A549 (cell line): ENCODE measurements around the gene PSME3. TPM values are rescaled to one million over a fixed set of nuclear protein-coding genes. Genes with fewer than 3 reads are reported as not detected.
A peak's percentile ranks its signal among the peaks of the same experiment; 100 is the strongest.

ENCODE experiments used
- ATAC-seq, 2 experiments: fragments of 200-7000 bp in 1 of 2; fragments of >200 bp in 1 of 2; cut with Nextera tagmentation in 1 of 2; cut with Tn5 transposase in 1 of 2; 3 replicates each; pipeline versions ENCODE4 v1.8.0 to v1.9.1; 2018 to 2020; ENCODE audit warnings: mild to moderate bottlenecking in 1 of 2, moderate library complexity in 1 of 2
- CTCF ChIA-PET: fragments of 300-600 bp; sonication (Branson Sonifier 250); formaldehyde crosslinking; extraction: SDS; loops from one replicate; lab custom pipeline; 2021; ENCODE audit warnings: antibody characterized with exemption, inconsistent platforms; lab: Yijun Ruan, JAX
- POLR2A ChIA-PET: fragments of 350-600 bp; formaldehyde crosslinking; extraction: SDS; loops from one replicate; lab custom pipeline; 2021; ENCODE audit warnings: antibody characterized with exemption, inconsistent platforms; lab: Yijun Ruan, JAX
- DNase-seq, 2 experiments: peaks; one replicate each; pipeline versions ENCODE4 v3.0.0 to v3.0.0-alpha.2; 2011 to 2016; ENCODE audit warnings: low read depth in 1 of 2, low spot score in 1 of 2
- FAIRE-seq: peaks from 2 replicates; lab custom pipeline; 2011; peaks lifted over from hg19 to GRCh38; lab: Jason Lieb, UNC
- H3K27ac ChIP-seq, 2 experiments: fragments of >200 bp; sonication (Bioruptor Twin); formaldehyde crosslinking; 3 replicates each; pipeline ENCODE4 v1.5.1; 2016 to 2017
- H3K4me1 ChIP-seq: fragments of >200 bp; sonication (Bioruptor Twin); formaldehyde crosslinking; 3 replicates; pipeline ENCODE4 v1.6.1; 2016
- H3K4me2 ChIP-seq: fragments of >200 bp; sonication (Bioruptor Twin); formaldehyde crosslinking; 3 replicates; pipeline ENCODE4 v1.6.1; 2016
- H3K4me3 ChIP-seq: fragments of >200 bp; sonication (Bioruptor Twin); formaldehyde crosslinking; 3 replicates; pipeline ENCODE4 v1.5.1; 2016
- H3K9me3 ChIP-seq: fragments of >200 bp; sonication (Bioruptor Twin); formaldehyde crosslinking; 3 replicates; pipeline ENCODE4 v1.6.1; 2016
- CBX8 ChIP-seq: fragments of 200-600 bp; sonication (generic); IDR thresholded peaks from 2 replicates; pipeline ENCODE4 v1.6.1; 2016
- CHD4 ChIP-seq: fragments of 200-600 bp; sonication (generic); IDR thresholded peaks from 2 replicates; pipeline ENCODE4 v1.6.1; 2016; ENCODE audit warnings: antibody characterized with exemption, mild to moderate bottlenecking, borderline replicate concordance
- EHF ChIP-seq: fragments of 250-450 bp; sonication (Bioruptor Pico); IDR thresholded peaks from 2 replicates; pipeline ENCODE4 v1.5.0; 2020; ENCODE audit warnings: mild to moderate bottlenecking
- EHMT2 ChIP-seq: fragments of 200-600 bp; sonication (generic); IDR thresholded peaks from 2 replicates; pipeline ENCODE4 v1.6.1; 2016; ENCODE audit warnings: antibody characterized with exemption, low read depth, mild to moderate bottlenecking, moderate library complexity
- ELK1 ChIP-seq: fragments of 150-350 bp; IDR thresholded peaks from 2 replicates; pipeline ENCODE4 v1.6.1; 2014; ENCODE audit warnings: low read depth, mild to moderate bottlenecking, low read length
- ESRRA ChIP-seq: fragments of 150-350 bp; IDR thresholded peaks from 2 replicates; pipeline ENCODE4 v1.6.1; 2014; ENCODE audit warnings: mild to moderate bottlenecking, low read length, borderline replicate concordance
- FOSL2 ChIP-seq, 2 experiments: fragments of 450-650 bp in 1 of 2; fragments of >200 bp in 1 of 2; sonication (Bioruptor Twin) in 1 of 2; formaldehyde crosslinking; IDR thresholded peaks; 2 replicates each; pipeline versions ENCODE4 v1.5.0 to v1.6.1; 2016 to 2020; ENCODE audit warnings: mild to moderate bottlenecking in 1 of 2, moderate library complexity in 1 of 2
- FOXS1 ChIP-seq: fragments of 250-450 bp; sonication (Bioruptor Pico); IDR thresholded peaks from 2 replicates; pipeline ENCODE4 v1.5.0; 2020; ENCODE audit warnings: mild to moderate bottlenecking, moderate library complexity
- HOXB13 ChIP-seq: fragments of 250-450 bp; sonication (Bioruptor Pico); IDR thresholded peaks from 2 replicates; pipeline ENCODE4 v1.5.0; 2020; ENCODE audit warnings: low read depth, mild to moderate bottlenecking, moderate library complexity
- HOXB5 ChIP-seq: fragments of 250-450 bp; sonication (Bioruptor Pico); IDR thresholded peaks from 2 replicates; pipeline ENCODE4 v1.5.0; 2020; ENCODE audit warnings: mild to moderate bottlenecking, moderate library complexity
- KDM5A ChIP-seq: fragments of 200-600 bp; sonication (generic); IDR thresholded peaks from 2 replicates; pipeline ENCODE4 v1.6.1; 2016; ENCODE audit warnings: antibody characterized with exemption, mild to moderate bottlenecking
- MAFK ChIP-seq: fragments of 450-650 bp; IDR thresholded peaks from 2 replicates; pipeline ENCODE4 v1.6.1; 2014; ENCODE audit not compliant: partially characterized antibody
- MAZ ChIP-seq: fragments of 150-350 bp; IDR thresholded peaks from 2 replicates; pipeline ENCODE4 v1.6.1; 2014; ENCODE audit warnings: antibody characterized with exemption, low read depth, low read length, borderline replicate concordance
- MYC ChIP-seq: IDR thresholded peaks from 2 replicates; pipeline ENCODE4 v1.6.1; 2012; ENCODE audit warnings: mild to moderate bottlenecking, inconsistent platforms, low read length, improper control_type of control experiment, borderline replicate concordance
- NFE2L2 ChIP-seq: fragments of 150-350 bp; conservative IDR thresholded peaks from 2 replicates; pipeline ENCODE4 v1.6.1; 2014; ENCODE audit warnings: low read length
- NPAS2 ChIP-seq: fragments of 250-450 bp; sonication (Bioruptor Pico); IDR thresholded peaks from 2 replicates; pipeline ENCODE4 v1.8.0; 2022; ENCODE audit warnings: mild to moderate bottlenecking, moderate library complexity, borderline replicate concordance
- NR3C1 ChIP-seq: fragments of >200 bp; sonication (Bioruptor Twin); formaldehyde crosslinking; IDR thresholded peaks from 3 replicates; pipeline ENCODE4 v1.6.1; 2017
- POLR2A ChIP-seq: IDR thresholded peaks from 2 replicates; pipeline ENCODE4 v1.6.1; 2012; ENCODE audit warnings: mild to moderate bottlenecking, low read length
- RAD21 ChIP-seq, 2 experiments: fragments of >200 bp in 1 of 2; sonication (Bioruptor Twin) in 1 of 2; formaldehyde crosslinking in 1 of 2; IDR thresholded peaks in 1 of 2; conservative IDR thresholded peaks in 1 of 2; 2 replicates in 1 of 2; 3 replicates in 1 of 2; pipeline ENCODE4 v1.6.1; 2012 to 2018; ENCODE audit warnings: inconsistent platforms in 1 of 2
- TFCP2L1 ChIP-seq: fragments of 250-450 bp; sonication (Bioruptor Pico); IDR thresholded peaks from 2 replicates; pipeline ENCODE4 v1.5.0; 2021; ENCODE audit warnings: mild to moderate bottlenecking
- ZC3H11A ChIP-seq: fragments of 450-650 bp; IDR thresholded peaks from 2 replicates; pipeline ENCODE4 v1.6.1; 2014; ENCODE audit warnings: antibody characterized with exemption, mild to moderate bottlenecking
- ZFP36 ChIP-seq: fragments of 450-650 bp; IDR thresholded peaks from 2 replicates; pipeline ENCODE4 v1.6.1; 2014; ENCODE audit warnings: borderline replicate concordance; ENCODE audit not compliant: partially characterized antibody
- ZNF302 ChIP-seq: fragments of 250-450 bp; sonication (Bioruptor Pico); IDR thresholded peaks from 2 replicates; pipeline ENCODE4 v1.9.0; 2021; ENCODE audit warnings: inconsistent platforms, mild to moderate bottlenecking, moderate library complexity
- WGBS: methylation state at CpG from one replicate; pipeline ENCODE4 v1.1.6; 2017; ENCODE audit errors: missing lambda C conversion rate; 5-methylcytosine and 5-hydroxymethylcytosine counted together
- polyA plus RNA-seq, 4 experiments: library from polyadenylated mRNA; depleted of rRNA in 3 of 4; stranded (reverse); fragments of >200 nt; fragmentation: RNase III in 1 of 4; extraction: RNeasy Plus Mini Kit Qiagen cat#74134 plus additional on column Dnase treatment in 1 of 4; gene quantifications; 2 replicates in 3 of 4; 3 replicates in 1 of 4; pipeline ENCODE4 v1.2.3, GENCODE V29; 2011 to 2017
- TF ChIP-seq, protein P1 (sequence below): fragments of 250-450 bp; sonication (Bioruptor Pico); IDR thresholded peaks from 2 replicates; pipeline ENCODE4 v1.5.0; 2021; ENCODE audit warnings: mild to moderate bottlenecking, moderate library complexity, borderline replicate concordance
- TF ChIP-seq, protein P2 (sequence below): fragments of >200 bp; sonication (Bioruptor Twin); formaldehyde crosslinking; IDR thresholded peaks from 3 replicates; pipeline ENCODE4 v1.5.1; 2016

The PSME3 gene
- polyA plus RNA-seq, 2 of the 4 experiments (the other 2 are of a cell fraction) = 223 to 257 TPM

GRCh38 chr17:42821176-42821575 is 12.0 kb upstream of the PSME3 start:
- ATAC-seq (no peak), FAIRE-seq (no peak), DNase-seq (no peak)
- Histone ChIP-seq H3K4me1 (peaks cover 21% of the 10 kb centered on the region), H3K4me3 (no peak overlapping the region), H3K4me2 (no peak overlapping the region), H3K27ac (no peak overlapping the region), H3K9me3 (no peaks in the 10 kb centered on the region)
- TF ChIP-seq ELK1 = no peak
- TF ChIP-seq MYC = no peak
- no peak for TF ChIP-seq FOXS1 (CRISPR knock-in tag)
- TF ChIP-seq NFE2L2 = no peak
- no peak for TF ChIP-seq ZFP36
- no peak for TF ChIP-seq TFCP2L1 (CRISPR knock-in tag)
- TF ChIP-seq EHF (CRISPR knock-in tag) = no peak
- no peak for TF ChIP-seq ESRRA
- TF ChIP-seq EHMT2 = no peak
- TF ChIP-seq ZC3H11A = no peak
- TF ChIP-seq, protein P1, sequence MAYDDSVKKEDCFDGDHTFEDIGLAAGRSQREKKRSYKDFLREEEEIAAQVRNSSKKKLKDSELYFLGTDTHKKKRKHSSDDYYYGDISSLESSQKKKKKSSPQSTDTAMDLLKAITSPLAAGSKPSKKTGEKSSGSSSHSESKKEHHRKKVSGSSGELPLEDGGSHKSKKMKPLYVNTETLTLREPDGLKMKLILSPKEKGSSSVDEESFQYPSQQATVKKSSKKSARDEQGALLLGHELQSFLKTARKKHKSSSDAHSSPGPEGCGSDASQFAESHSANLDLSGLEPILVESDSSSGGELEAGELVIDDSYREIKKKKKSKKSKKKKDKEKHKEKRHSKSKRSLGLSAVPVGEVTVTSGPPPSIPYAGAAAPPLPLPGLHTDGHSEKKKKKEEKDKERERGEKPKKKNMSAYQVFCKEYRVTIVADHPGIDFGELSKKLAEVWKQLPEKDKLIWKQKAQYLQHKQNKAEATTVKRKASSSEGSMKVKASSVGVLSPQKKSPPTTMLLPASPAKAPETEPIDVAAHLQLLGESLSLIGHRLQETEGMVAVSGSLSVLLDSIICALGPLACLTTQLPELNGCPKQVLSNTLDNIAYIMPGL (CRISPR knock-in tag) = no peak
- TF ChIP-seq, protein P2, sequence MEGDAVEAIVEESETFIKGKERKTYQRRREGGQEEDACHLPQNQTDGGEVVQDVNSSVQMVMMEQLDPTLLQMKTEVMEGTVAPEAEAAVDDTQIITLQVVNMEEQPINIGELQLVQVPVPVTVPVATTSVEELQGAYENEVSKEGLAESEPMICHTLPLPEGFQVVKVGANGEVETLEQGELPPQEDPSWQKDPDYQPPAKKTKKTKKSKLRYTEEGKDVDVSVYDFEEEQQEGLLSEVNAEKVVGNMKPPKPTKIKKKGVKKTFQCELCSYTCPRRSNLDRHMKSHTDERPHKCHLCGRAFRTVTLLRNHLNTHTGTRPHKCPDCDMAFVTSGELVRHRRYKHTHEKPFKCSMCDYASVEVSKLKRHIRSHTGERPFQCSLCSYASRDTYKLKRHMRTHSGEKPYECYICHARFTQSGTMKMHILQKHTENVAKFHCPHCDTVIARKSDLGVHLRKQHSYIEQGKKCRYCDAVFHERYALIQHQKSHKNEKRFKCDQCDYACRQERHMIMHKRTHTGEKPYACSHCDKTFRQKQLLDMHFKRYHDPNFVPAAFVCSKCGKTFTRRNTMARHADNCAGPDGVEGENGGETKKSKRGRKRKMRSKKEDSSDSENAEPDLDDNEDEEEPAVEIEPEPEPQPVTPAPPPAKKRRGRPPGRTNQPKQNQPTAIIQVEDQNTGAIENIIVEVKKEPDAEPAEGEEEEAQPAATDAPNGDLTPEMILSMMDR = no peak
- TF ChIP-seq KDM5A = no peak
- TF ChIP-seq POLR2A = no peak
- no peak for TF ChIP-seq RAD21 (conservative IDR thresholded peaks at IDR 0.05 in 1 of 2, IDR thresholded peaks at IDR 0.05 in 1 of 2)
- no peak for TF ChIP-seq NR3C1
- TF ChIP-seq HOXB5 (CRISPR knock-in tag) = no peak
- TF ChIP-seq HOXB13 (CRISPR knock-in tag) = no peak
- no peak for TF ChIP-seq ZNF302 (CRISPR knock-in tag)
- POLR2A ChIA-PET = interaction anchor here (1.5 to 2.0 kb wide), 2 partner anchors 177 to 243 kb away, joined by 5 read pairs; partner anchors contain the start of genes PSMC3IP and RPL27
- CTCF ChIA-PET = interaction anchor here (0.6 to 14.9 kb wide), 11 partner anchors 13 to 242 kb away, joined by 3 to 336 read pairs (median 19); partner anchors contain the start of genes AOC2, CNTD1, COA3 and PSMC3IP
- 86% methylated on average over 7 of the region's 7 CpGs for WGBS

- peak; percentile 85 for FAIRE-seq
- CTCF ChIA-PET = interaction anchor here (0.6 to 14.9 kb wide), 4 partner anchors 17 to 101 kb away, joined by 3 to 336 read pairs (median 39); partner anchors contain the start of genes AOC2, CNTD1 and COA3
- POLR2A ChIA-PET = no interaction called here
- no peak for DNase-seq
- Histone ChIP-seq H3K4me1 (peaks cover 19% of the 10 kb centered on the region), H3K4me2 (no peak overlapping the region), H3K4me3 (no peak overlapping the region), H3K27ac (no peak overlapping the region), H3K9me3 (no peaks in the 10 kb centered on the region)
- no peak for ATAC-seq
- TF ChIP-seq ELK1 = no peak
- TF ChIP-seq, protein P1 (CRISPR knock-in tag) = no peak
- TF ChIP-seq NPAS2 (CRISPR knock-in tag) = no peak
- no peak for TF ChIP-seq CBX8
- no peak for TF ChIP-seq HOXB13 (CRISPR knock-in tag)
- TF ChIP-seq ESRRA = no peak
- TF ChIP-seq MAFK = no peak
- TF ChIP-seq FOSL2 (IDR thresholded peaks at IDR 0.05) = no peak
- TF ChIP-seq FOSL2 (CRISPR knock-in tag; IDR thresholded peaks at IDR 0.05) = no peak
- no peak for TF ChIP-seq MYC
- no peak for TF ChIP-seq CHD4
- no peak for TF ChIP-seq MAZ
- 71% methylated on average over 1 of the region's 1 CpG for WGBS
Observed at GRCh38 chr17:42827472-42827871, 5.7 kb upstream of the PSME3 start.
